Measurements from ENCODE around the gene SOX15.

Gene SOX15

DNA sequence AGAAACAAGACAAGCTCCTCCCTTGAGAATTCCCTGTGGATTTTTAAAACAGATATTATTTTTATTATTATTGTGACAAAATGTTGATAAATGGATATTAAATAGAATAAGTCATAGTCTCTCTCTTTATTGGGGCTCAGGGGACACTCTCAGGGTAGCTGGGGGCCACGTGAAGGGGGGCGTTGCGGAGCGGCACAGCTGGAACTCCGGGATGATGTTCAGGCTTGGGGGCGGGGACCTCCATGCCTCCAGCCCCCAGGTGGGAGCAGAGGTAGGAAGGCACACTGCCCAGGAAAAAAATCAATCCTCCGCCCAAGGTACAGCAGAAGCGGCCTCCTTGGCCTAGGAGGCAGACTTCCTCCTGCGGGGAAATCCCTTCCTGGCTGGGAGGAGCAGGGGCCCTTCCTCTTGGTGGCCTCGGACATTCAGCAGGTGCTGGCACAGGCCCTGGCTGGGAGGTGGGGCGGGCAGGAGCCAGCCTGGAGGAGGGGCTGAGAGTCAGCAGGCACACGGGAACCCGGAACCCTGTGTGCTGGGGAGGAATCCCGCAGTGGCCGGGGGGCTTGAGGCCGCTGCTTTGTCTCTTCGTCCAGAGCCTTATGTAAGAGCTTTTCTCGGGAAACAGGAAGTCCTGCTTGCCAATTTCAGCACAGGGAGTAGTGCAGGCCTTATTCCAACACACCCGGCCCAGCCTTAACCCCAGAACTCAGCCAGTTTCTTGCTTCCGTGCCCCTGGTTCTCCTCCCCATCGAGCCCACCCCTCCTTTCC is 31.9 kb downstream of the SOX15 start:
- peak; percentile 70 for DNase-seq (ENCODE audit: low spot score)

DNA sequence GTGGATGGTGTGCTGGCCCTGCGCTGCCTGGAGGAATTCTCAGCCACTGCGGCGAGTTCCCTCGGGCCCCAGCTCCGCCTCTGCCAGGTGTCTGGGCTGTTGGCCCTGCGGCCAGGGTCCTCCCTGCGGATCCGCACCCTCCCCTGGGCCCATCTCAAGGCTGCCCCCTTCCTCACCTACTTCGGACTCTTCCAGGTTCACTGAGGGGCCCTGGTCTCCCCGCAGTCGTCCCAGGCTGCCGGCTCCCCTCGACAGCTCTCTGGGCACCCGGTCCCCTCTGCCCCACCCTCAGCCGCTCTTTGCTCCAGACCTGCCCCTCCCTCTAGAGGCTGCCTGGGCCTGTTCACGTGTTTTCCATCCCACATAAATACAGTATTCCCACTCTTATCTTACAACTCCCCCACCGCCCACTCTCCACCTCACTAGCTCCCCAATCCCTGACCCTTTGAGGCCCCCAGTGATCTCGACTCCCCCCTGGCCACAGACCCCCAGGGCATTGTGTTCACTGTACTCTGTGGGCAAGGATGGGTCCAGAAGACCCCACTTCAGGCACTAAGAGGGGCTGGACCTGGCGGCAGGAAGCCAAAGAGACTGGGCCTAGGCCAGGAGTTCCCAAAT is 32.6 kb downstream of the SOX15 start:
- DNase-seq (ENCODE audit: low spot score), result no peak

DNA sequence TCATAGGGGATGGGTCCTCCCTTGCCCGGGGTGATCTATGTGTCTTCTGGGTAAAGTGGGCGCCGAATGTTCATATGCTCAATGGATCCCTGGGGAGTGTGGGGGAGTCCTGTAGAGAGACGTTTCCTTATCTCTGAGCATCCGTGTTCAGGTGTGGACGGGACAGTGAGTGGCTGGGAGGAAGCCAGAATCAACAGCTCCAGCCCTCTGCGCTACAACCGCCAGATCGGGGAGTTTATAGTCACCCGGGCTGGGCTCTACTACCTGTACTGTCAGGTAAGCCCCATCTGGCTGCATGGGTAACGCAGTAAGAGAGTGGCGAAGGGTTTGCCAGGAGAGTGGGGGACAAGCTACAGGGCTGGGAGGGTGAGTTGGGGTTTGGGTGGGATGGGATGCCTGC is 33.3 kb downstream of the SOX15 start:
- no peak for DNase-seq (ENCODE audit: low spot score)

DNA sequence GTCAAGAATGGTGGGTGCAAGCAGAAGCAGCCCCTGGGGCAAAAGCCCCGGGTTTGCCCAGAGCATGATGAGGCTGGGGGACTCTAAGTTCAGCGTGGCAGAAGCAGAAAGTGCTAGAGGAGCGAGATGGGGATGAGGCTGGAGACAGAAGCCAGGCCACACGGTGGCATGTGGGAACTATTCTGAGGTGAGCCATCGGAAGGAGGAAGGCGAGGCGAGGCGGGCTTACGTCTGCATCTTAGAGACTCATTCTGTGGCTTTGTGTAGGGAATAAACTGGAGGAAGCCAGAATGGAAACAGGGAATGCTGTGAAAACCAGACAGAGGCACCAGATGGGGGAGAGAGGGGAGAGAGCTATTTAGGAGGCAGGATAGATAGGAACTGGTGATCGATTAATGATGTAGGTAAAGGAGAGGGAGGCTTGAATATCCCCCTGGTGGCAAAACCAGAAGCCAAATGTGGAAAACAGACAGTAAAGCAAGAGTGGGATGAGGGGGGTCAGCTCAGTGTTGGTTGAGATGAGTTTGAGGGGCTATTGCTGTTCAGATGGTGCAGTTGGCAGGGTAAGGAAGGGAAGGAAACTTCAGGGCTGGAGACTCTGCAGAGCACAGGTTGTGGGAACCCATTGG is 34.5 kb downstream of the SOX15 start:
- no peak for DNase-seq (ENCODE audit: low spot score)

DNA sequence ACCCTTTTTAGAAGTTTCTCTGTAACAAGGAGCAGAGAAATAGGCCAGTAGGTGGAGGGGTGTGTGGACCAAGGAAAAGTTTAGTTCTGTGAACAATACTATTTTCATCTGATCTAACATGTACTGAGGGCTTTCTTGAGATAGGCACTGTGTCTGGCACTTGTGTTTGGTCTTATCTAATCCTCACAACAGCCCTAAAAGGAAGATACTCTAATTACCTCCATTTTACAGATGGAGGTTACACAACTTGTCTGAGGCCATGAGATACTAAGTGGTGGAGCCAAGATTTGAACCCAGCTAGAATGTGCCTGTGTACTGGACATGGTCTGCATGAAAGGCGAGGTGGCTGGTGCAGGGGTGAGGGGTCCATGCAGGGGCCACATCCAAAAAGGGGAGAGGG is 36.5 kb downstream of the SOX15 start:
- no peak for DNase-seq (ENCODE audit: low spot score)

DNA sequence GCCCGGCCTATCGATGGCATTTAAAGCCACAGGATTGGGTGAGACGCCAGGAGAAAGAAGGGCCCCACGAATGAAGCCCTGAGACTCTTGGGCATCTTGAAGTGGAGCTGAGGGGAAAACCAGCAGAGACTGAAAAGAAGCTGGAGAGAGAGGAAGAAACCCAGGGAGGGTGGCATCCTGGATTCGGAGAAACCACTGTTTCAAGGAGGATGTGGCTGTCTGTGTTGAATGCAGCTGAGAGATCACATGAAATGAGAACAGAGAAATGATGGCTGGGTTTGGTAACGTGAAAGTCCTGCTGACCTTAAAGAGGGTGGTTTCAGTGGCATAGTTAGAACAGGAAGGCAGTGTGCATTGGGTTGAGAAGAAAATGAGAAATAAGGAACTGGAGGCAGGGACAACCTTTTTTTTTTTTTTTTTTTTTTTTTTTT is 37.3 kb downstream of the SOX15 start:
- no peak for DNase-seq (ENCODE audit: low spot score)

DNA sequence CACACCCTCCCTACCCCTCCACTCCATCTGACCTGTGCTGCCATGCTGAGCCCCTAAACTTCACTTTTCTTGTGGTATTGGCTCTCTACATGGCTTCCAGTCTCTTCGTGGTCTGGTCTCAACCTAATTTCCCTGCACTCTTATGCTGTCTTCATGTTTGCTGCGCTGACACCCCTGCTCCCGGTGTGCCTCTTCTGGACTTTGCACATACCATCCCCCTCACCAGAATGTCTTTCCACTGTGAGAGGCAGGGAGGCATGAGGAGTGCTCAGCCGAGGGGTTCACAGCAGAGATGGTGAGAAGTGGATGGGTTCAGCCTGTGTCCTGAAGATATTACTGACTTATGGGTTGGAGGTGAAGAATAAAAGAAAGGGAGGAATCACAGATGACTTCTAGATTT is 38.5 kb downstream of the SOX15 start:
- DNase-seq (ENCODE audit: low spot score), result no peak

DNA sequence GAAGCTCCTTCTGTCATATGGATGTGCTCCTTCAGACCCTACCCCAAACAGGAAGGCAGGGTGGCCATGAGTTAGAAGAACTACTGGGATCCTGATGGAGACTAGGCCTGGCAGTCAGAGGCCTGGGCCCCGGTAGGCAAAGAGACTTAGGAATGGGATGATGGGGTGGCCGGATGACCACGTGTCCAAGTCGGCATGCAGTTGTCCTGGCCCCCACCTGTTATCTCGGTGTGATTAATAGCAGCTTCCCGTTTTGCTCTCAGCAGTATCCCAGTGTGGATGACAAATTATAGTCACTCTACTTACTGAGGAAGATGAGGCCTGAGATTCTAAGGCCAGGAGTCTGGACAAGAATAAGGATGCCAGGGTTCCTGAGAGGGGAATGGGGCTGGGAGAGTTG is 39.5 kb downstream of the SOX15 start:
- DNase-seq (ENCODE audit: low spot score), result no peak

DNA sequence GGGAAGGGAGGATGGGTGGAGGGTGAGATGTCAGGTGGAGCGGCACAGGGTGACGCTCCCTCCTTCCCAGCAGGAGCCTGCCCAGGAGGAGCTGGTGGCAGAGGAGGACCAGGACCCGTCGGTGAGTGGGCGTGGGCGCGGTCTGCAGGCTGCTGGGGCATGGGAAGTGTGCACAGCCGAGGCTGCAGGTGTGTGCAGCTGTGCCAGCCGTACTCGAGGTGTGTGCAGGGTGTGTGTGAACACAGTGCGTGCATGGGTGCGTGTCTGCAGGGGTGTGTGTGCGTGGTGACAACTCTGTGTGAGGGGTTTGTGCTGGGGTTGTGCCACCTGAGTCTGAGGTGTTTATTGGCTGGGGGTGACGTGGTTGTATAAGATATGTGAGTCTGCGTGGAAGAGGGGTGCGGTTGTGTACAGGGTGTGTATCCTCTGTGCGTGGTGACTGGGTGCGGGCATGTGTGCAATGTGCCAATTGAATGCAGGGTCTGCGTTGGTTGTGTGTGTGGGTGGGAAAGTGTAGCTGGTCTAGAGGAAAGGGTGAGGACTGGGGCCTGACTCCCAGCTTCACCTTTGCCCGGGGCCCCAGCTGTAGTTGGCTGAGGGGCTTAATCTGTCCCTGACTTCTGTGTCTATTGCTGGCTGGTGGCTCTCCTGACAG is 40.4 kb downstream of the SOX15 start:
- DNase-seq (ENCODE audit: low spot score), result peak; percentile 28

DNA sequence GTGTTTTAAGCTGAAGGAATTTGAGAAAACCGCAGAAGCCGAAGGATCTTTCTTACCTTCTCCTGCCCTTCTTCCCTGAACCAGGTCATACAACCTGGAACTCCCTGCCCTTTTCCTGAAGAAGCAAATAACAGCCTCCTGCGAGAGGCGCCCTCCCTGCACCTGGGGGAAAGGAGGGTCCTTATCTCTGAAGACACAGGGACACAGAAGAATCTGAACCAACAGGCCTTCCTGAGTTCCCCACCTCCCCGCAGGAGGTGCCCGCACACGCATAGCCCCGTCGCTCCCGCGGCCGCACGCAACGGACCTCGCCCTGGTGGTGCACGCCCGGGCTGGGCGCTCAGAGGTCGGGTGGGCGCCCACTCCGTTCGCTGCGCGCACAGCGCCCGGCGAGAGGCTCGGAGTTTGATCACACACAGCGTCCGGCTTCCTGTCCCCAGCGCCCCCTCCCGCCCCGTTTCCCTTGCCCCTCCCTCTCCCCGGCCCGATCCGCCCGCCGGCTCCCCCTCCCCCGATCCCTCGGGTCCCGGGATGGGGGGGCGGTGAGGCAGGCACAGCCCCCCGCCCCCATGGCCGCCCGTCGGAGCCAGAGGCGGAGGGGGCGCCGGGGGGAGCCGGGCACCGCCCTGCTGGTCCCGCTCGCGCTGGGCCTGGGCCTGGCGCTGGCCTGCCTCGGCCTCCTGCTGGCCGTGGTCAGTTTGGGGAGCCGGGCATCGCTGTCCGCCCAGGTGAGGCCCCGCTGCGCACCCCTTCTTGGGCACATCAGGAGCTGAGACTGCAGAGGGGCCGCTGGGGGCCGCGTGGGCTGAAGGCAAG is 41.1 kb downstream of the SOX15 start, which contains the start of gene TNFSF12:
TNFSF12 (plus strand) TSS at position 474 of the 816 bp plus-strand sequence; CDS start at position 570, 96 bp downstream.
- peak; percentile 77 for DNase-seq (ENCODE audit: low spot score)

DNA sequence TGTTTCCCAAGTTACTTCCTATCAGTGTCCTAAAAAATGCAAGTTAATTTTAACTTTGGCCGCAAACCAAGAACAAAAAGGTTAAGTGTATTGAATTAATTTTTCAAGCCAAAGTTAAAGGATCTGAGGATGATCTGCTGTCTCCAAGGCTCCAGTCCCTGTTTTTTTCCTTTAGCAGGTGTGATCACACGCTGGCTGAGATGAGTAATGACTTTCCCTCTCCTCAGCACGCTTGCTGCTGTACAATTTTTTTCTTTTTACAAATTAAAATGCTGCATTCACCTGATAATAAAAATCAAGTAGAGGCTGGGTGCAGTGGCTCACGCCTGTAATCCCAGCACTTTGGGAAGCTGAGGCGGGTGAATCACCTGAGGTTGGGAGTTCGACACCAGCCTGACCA is 45.0 kb downstream of the SOX15 start:
- no peak for DNase-seq (ENCODE audit: low spot score)

DNA sequence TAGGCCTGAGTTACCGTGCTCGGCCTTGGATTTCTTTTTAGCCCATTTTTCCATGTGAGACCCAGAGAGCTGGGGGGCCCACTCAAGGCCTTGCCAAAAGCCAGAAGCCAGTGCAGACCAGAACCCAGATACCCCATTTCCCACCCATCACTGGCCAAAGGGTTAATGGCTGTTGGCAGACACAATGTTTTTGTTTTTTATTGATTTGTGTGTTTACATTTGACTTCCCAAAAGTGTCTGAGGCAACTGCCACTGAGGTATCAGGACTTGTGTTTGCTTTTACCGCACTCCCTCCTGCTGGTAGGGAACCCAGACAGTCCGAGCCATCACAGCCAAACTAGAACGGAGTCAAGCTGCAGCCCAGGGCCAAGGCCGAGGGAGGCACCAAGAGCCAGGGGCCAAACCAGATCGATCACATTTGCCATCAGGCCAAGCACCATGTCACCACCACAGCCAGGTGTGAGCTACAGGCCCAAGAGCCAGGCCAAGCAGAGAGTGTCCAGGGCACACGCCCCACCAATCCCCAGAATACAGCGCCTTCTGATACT is 48.7 kb downstream of the SOX15 start:
- DNase-seq (ENCODE audit: low spot score), result no peak

DNA sequence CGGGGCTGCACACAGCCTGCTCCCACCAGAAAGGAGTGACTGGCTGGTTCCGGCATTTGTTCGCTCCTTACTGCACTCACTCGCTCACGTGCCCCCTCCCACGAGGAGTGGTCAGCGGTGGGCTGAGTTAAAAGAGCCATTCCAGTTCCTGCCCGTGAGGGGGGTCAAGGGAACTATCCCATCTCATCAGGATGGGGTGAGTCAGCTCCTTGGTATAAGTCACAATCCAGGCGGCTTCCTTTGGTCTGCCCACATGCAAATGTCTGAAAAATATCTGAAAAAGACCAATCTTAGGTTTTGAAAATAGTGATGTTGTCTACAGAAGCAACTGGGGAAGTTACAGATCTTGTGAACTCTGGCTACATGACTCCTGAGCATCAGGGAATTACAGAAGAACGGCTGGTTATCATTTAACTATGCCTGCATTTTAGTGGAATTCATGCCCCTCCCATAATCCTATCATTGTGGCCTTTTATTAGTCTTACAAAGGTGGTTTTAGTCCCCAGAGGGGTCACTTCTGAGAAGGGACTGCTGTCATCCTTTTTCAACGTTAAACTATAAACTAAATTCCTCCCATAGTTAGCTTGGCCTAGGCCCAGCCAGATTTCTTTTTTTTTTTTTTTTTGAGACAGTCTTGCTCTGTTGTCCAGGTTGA is 50.9 kb downstream of the SOX15 start:
- no peak for DNase-seq (ENCODE audit: low spot score)

Data from AG20443 (cell line).